MCF 10A (cell line): ENCODE results near the gene SNAPIN. TPM values are rescaled to one million over a fixed set of nuclear protein-coding genes. Genes with fewer than 3 reads are reported as not detected.

Source experiments
- BruUV-seq: library from RNA; stranded (reverse); fragments of 400-500 nt; replicated peaks from 2 replicates; lab custom pipeline; 2021; lab: Mats Ljungman, UMichigan
- CTCF ChIA-PET: fragments of 300-600 bp; sonication (Branson Sonifier 250); formaldehyde crosslinking; extraction: SDS; loops from one replicate; lab custom pipeline; 2021; ENCODE audit warnings: antibody characterized with exemption, inconsistent platforms; lab: Yijun Ruan, JAX
- POLR2A ChIA-PET: fragments of 300-600, 350-650 bp; sonication (Branson Sonifier 250); formaldehyde crosslinking; extraction: SDS; loops from one replicate; lab custom pipeline; 2020; ENCODE audit warnings: antibody characterized with exemption, inconsistent platforms; lab: Yijun Ruan, JAX
- DNase-seq: peaks from one replicate; pipeline ENCODE4 v3.0.0-alpha.2; 2018; ENCODE audit not compliant: unreplicated experiment
- H3K27ac Mint-ChIP-seq: one replicate; pipeline ENCODE4 v1.8.0; 2022; ENCODE audit warnings: mild to moderate bottlenecking, low read depth, mixed read lengths; ENCODE audit not compliant: unreplicated experiment
- H3K27me3 Mint-ChIP-seq: one replicate; pipeline ENCODE4 v1.8.0; 2022; ENCODE audit warnings: mixed read lengths; ENCODE audit not compliant: insufficient read depth, unreplicated experiment
- H3K36me3 Mint-ChIP-seq: one replicate; pipeline ENCODE4 v1.8.0; 2022; ENCODE audit warnings: mild to moderate bottlenecking, moderate library complexity, mixed read lengths; ENCODE audit not compliant: insufficient read depth, unreplicated experiment
- H3K4me1 Mint-ChIP-seq: one replicate; pipeline ENCODE4 v1.8.0; 2022; ENCODE audit warnings: mixed read lengths; ENCODE audit not compliant: insufficient read depth, unreplicated experiment
- H3K4me3 Mint-ChIP-seq: one replicate; pipeline ENCODE4 v1.8.0; 2022; ENCODE audit warnings: mild to moderate bottlenecking, moderate library complexity, mixed read lengths; ENCODE audit not compliant: unreplicated experiment
- H3K9me3 Mint-ChIP-seq: one replicate; pipeline ENCODE4 v1.8.0; 2022; ENCODE audit warnings: mixed read lengths; ENCODE audit not compliant: unreplicated experiment
- CTCF ChIP-seq: fragments of 200-600 bp; IDR thresholded peaks from one replicate; pipeline ENCODE4 v1.8.0; 2022; ENCODE audit warnings: antibody characterized with exemption, mild to moderate bottlenecking; ENCODE audit not compliant: unreplicated experiment
- intact Hi-C: fragments of 100-400 bp; cut with micrococcal nuclease; formaldehyde crosslinking; loops from 2 replicates; pipeline ENCODE4 v1.14.1; 2022
- total RNA-seq: library from RNA; stranded (reverse); gene quantifications from 2 replicates; pipeline ENCODE4 v1.2.3, GENCODE V29; 2022

The SNAPIN gene
- total RNA-seq, 1 experiment from 2014 or later: 63.7 TPM

GRCh38 chr1:153678519-153679336 is 20.2 kb downstream of the SNAPIN start, which contains the start of gene NPR1:
Gene NPR1 (plus strand): TSS chr1:153678688. CDS start chr1:153679109, 421 bp downstream.
- Mint-ChIP-seq H3K27me3 (peaks cover 41% of the 10 kb centered on the region), H3K36me3 (no peaks in the 10 kb centered on the region), H3K4me3 (peak within 1 kb of the TSS; percentile 73), H3K9me3 (no peaks in the 10 kb centered on the region), H3K4me1 (peaks cover 10% of the 10 kb centered on the region), H3K27ac (no peak within 1 kb of the TSS)
- no peak for TF ChIP-seq CTCF
- BruUV-seq: no TSS peak
- intact Hi-C loops: no loop called here
- ChIA-PET CTCF (interaction anchor here (0.6 to 14.1 kb wide), 27 partner anchors 10 to 326 kb away, joined by 3 to 273 read pairs (median 6); partner anchors contain the start of genes RAB13 and S100A1), POLR2A (interaction anchor here (0.7 kb wide), 1 partner anchor 114 kb away, joined by 3 read pairs; no protein-coding TSS in a partner anchor)
- DNase-seq: no peak

GRCh38 chr1:153679337-153680119 is 21.0 kb downstream of the SNAPIN start:
- POLR2A ChIA-PET: interaction anchor here (0.9 kb wide), 1 partner anchor 49 kb away, joined by 3 read pairs; no protein-coding TSS in a partner anchor
- intact Hi-C loops: no loop called here
- Mint-ChIP-seq H3K4me1 (peaks cover 15% of the 10 kb centered on the region), H3K27ac (no peak overlapping the region), H3K36me3 (no peaks in the 10 kb centered on the region), H3K9me3 (no peaks in the 10 kb centered on the region), H3K27me3 (peaks cover 41% of the 10 kb centered on the region), H3K4me3 (peak overlapping the region; percentile 52)
- no peak for TF ChIP-seq CTCF
- CTCF ChIA-PET: interaction anchor here (1.0 to 14.1 kb wide), 6 partner anchors 9 to 307 kb away, joined by 3 to 273 read pairs (median 4); no protein-coding TSS in a partner anchor
- no TSS peak for BruUV-seq
- no peak for DNase-seq

GRCh38 chr1:153680120-153680403 is 21.6 kb downstream of the SNAPIN start:
- Mint-ChIP-seq H3K9me3 (no peaks in the 10 kb centered on the region), H3K27ac (no peak overlapping the region), H3K4me3 (peak overlapping the region; percentile 52), H3K4me1 (peaks cover 15% of the 10 kb centered on the region), H3K27me3 (peaks cover 41% of the 10 kb centered on the region), H3K36me3 (no peaks in the 10 kb centered on the region)
- intact Hi-C loops: no loop called here
- POLR2A ChIA-PET: interaction anchor here (0.9 kb wide), 1 partner anchor 49 kb away, joined by 3 read pairs; no protein-coding TSS in a partner anchor
- TF ChIP-seq CTCF: no peak
- no peak for DNase-seq
- no TSS peak for BruUV-seq
- CTCF ChIA-PET: interaction anchor here (1.0 to 14.1 kb wide), 3 partner anchors 70 to 307 kb away, joined by 3 to 273 read pairs (median 4); no protein-coding TSS in a partner anchor
